Cardiac fibroblast (primary cell): ENCODE data around the gene MTMR10.
A peak's percentile ranks its signal among the peaks of the same experiment; 100 is the strongest.

ENCODE experiments used
- DNase-seq, 2 donors: peaks; one replicate each; pipeline versions ENCODE4 v3.0.0 to v3.0.0-alpha.2; 2010; ENCODE audit warnings: low read depth in 2 of 2
- H3K4me3 ChIP-seq, 2 donors: replicated peaks in 1 of 2; 1 replicate in 1 of 2; 2 replicates in 1 of 2; pipeline ENCODE4 v1.5.1; 2011; ENCODE audit warnings: low read depth in 2 of 2, low read length in 2 of 2, mild to moderate bottlenecking in 2 of 2, moderate library complexity in 1 of 2
- CTCF ChIP-seq: IDR thresholded peaks from one replicate; pipeline ENCODE4 v1.5.1; 2011; ENCODE audit warnings: low read depth, mild to moderate bottlenecking, low read length, inconsistent platforms

The MTMR10 gene

DNA sequence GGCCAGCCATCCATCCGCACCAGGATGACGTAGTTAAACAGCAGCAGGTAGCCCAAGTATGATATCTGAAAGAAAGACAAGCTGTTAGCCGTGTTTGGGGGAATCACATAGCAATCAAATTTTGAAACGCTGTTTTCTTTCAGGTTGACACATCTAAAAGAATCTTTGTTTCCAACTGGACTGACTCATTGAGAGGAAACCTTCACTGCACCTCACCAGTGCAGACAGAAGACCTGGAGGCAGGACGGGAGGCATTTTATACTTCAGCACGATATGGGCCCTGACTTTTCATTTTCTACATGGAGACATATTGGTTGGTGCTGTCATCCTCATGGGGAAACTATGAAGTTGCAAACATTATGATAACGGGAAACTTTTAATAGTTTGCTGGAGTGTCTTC is 44.2 kb upstream of the MTMR10 start:
- DNase-seq, result peak in 1 of 2 donors; percentile 12
- H3K4me3 ChIP-seq, result no peak overlapping the region
- no peak for TF ChIP-seq CTCF

DNA sequence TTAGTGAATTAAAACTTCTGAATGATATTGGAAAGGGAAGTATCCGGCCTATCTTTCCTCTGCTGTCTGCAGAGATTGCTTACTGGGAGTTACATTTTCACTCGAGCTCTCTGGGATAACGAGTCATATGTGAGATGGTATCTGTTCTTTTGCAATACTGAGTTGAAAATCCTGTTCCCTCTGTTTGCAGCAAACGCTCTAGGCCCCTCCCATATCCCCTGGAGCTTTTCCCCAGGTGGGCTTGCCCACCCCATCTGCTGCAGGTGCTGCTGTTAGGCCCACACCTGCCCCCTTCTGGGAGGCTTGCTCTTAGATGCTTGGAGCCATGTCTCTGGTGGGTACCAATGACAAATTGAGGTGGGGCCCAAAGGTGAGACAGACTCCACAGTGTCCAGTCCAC is 42.7 kb upstream of the MTMR10 start:
- DNase-seq, result no peak
- no peak overlapping the region for H3K4me3 ChIP-seq
- no peak for TF ChIP-seq CTCF

DNA sequence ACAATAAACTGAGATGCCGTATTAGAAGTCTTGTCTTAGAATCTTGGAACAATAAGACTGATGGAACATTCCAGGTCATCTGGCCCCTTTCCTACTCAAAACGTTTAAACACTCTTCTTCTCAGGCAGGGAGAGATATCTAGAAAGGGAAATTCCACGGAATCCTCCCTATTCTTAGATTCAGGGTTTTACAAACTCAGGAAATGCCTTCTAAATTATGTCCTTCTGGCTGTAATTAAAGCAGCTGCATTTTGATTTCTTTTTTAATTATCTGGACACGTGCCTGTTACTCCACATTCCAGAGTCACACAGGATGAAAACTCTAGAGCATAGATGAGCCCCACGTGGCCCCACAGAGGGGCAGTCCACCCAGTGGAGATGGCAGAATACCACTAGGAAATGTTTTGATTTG is 41.5 kb upstream of the MTMR10 start:
- no peak overlapping the region for H3K4me3 ChIP-seq
- peak; percentile 45 to 93 for DNase-seq
- no peak for TF ChIP-seq CTCF

- TF ChIP-seq CTCF, result no peak
- peak; percentile 62 to 63 for DNase-seq
- no peak overlapping the region for H3K4me3 ChIP-seq
Measured at GRCh38 chr15:31031471-31032067, 40.1 kb upstream of the MTMR10 start.

- TF ChIP-seq CTCF, result no peak
- H3K4me3 ChIP-seq, result no peak overlapping the region
- no peak for DNase-seq
Measured at GRCh38 chr15:31027910-31028578, 36.6 kb upstream of the MTMR10 start.

GRCh38 chr15:31025996-31026395 is 34.6 kb upstream of the MTMR10 start:
- TF ChIP-seq CTCF, result no peak
- no peak for DNase-seq
- H3K4me3 ChIP-seq, result no peak overlapping the region
